HEK293 (cell line): Measurements from ENCODE around the gene MPP4.

Experiments used
- CTCF ChIA-PET: fragments of 350-600 bp; formaldehyde crosslinking; extraction: SDS; loops from one replicate; lab custom pipeline; 2021; ENCODE audit warnings: antibody characterized with exemption; lab: Yijun Ruan, JAX
- POLR2A ChIA-PET: fragments of 300-600 bp; formaldehyde crosslinking; extraction: SDS; loops from one replicate; lab custom pipeline; 2020; ENCODE audit warnings: antibody characterized with exemption, inconsistent platforms; lab: Yijun Ruan, JAX
- H3K27ac ChIP-seq: fragments of 200-500 bp; sonication (Bioruptor generic); 2 replicates; pipeline ENCODE4 v1.5.1; 2014; ENCODE audit warnings: low read depth, low read length, control low read depth, inconsistent platforms; ENCODE audit errors: extremely low read depth
- H3K36me3 ChIP-seq, 2 experiments: fragments of 200-500 bp in 1 of 2; sonication (Bioruptor generic) in 1 of 2; 1 replicate in 1 of 2; 2 replicates in 1 of 2; pipeline ENCODE4 v1.5.1; 2014 to 2017; ENCODE audit warnings: inconsistent platforms in 2 of 2, low read length in 2 of 2; ENCODE audit not compliant: control insufficient read depth in 2 of 2, insufficient read depth in 1 of 2
- H3K4me1 ChIP-seq: fragments of 200-500 bp; sonication (Bioruptor generic); 2 replicates; pipeline ENCODE4 v1.5.1; 2014; ENCODE audit warnings: mild to moderate bottlenecking, low read length, inconsistent platforms; ENCODE audit not compliant: control insufficient read depth, insufficient read depth
- H3K4me3 ChIP-seq: 2 replicates; pipeline ENCODE4 v1.5.1; 2011; ENCODE audit warnings: low read depth, mild to moderate bottlenecking, control low read depth, low read length, moderate library complexity
- H3K9me3 ChIP-seq: fragments of 200-500 bp; sonication (Bioruptor generic); 2 replicates; pipeline ENCODE4 v1.5.1; 2014; ENCODE audit warnings: low read depth, low read length, inconsistent platforms; ENCODE audit not compliant: control insufficient read depth, insufficient read depth
- EGR2 ChIP-seq: fragments of 450-650 bp; formaldehyde crosslinking; IDR thresholded peaks from 2 replicates; pipeline ENCODE4 v1.5.1; 2016; ENCODE audit warnings: low read depth, missing biosample characterization, missing genetic modification characterization
- GLIS1 ChIP-seq: fragments of 450-650 bp; formaldehyde crosslinking; IDR thresholded peaks from 2 replicates; pipeline ENCODE4 v1.5.1; 2016; ENCODE audit warnings: missing biosample characterization, missing genetic modification characterization
- GLIS2 ChIP-seq: fragments of 450-650 bp; formaldehyde crosslinking; IDR thresholded peaks from 2 replicates; pipeline ENCODE4 v1.5.1; 2016; ENCODE audit warnings: missing biosample characterization, missing genetic modification characterization
- INSM2 ChIP-seq: fragments of 450-650 bp; formaldehyde crosslinking; IDR thresholded peaks from 2 replicates; pipeline ENCODE4 v1.5.1; 2016; ENCODE audit warnings: missing biosample characterization, missing genetic modification characterization
- KLF10 ChIP-seq: fragments of 450-650 bp; IDR thresholded peaks from 2 replicates; pipeline ENCODE4 v1.5.1; 2018; ENCODE audit warnings: missing biosample characterization, mild to moderate bottlenecking, missing genetic modification characterization
- SCRT2 ChIP-seq: fragments of 450-650 bp; formaldehyde crosslinking; IDR thresholded peaks from 2 replicates; pipeline ENCODE4 v1.5.1; 2016; ENCODE audit warnings: missing biosample characterization, missing genetic modification characterization
- ZBTB1 ChIP-seq: fragments of 450-650 bp; formaldehyde crosslinking; IDR thresholded peaks from 2 replicates; pipeline ENCODE4 v1.5.1; 2016; ENCODE audit warnings: missing biosample characterization, missing genetic modification characterization
- ZBTB8A ChIP-seq: fragments of 450-650 bp; formaldehyde crosslinking; IDR thresholded peaks from 2 replicates; pipeline ENCODE4 v1.5.1; 2016; ENCODE audit warnings: missing biosample characterization, missing genetic modification characterization
- ZIC2 ChIP-seq: fragments of 450-650 bp; formaldehyde crosslinking; IDR thresholded peaks from 2 replicates; pipeline ENCODE4 v1.5.1; 2016; ENCODE audit warnings: missing biosample characterization, missing genetic modification characterization
- ZNF223 ChIP-seq: fragments of 450-650 bp; formaldehyde crosslinking; IDR thresholded peaks from 2 replicates; pipeline ENCODE4 v1.5.1; 2016; ENCODE audit warnings: missing biosample characterization, missing genetic modification characterization
- ZNF24 ChIP-seq: fragments of 450-650 bp; formaldehyde crosslinking; IDR thresholded peaks from 2 replicates; pipeline ENCODE4 v1.5.1; 2016; ENCODE audit warnings: missing biosample characterization, missing genetic modification characterization
- ZNF274 ChIP-seq, 2 experiments: fragments of 200-500 bp in 1 of 2; fragments of 450-650 bp in 1 of 2; sonication (Bioruptor generic) in 1 of 2; formaldehyde crosslinking in 1 of 2; IDR thresholded peaks; 2 replicates each; pipeline versions ENCODE4 v1.5.1 to v1.6.1; 2014 to 2016; ENCODE audit warnings: borderline replicate concordance in 1 of 2, inconsistent platforms in 1 of 2, low read length in 1 of 2, missing biosample characterization in 1 of 2, missing genetic modification characterization in 1 of 2
- ZNF280C ChIP-seq: fragments of 450-650 bp; formaldehyde crosslinking; IDR thresholded peaks from 2 replicates; pipeline ENCODE4 v1.5.1; 2016; ENCODE audit warnings: missing biosample characterization, missing genetic modification characterization
- ZNF302 ChIP-seq: fragments of 450-650 bp; formaldehyde crosslinking; IDR thresholded peaks from 2 replicates; pipeline ENCODE4 v1.5.1; 2016; ENCODE audit warnings: missing biosample characterization, missing genetic modification characterization, low read depth
- ZNF394 ChIP-seq: fragments of 450-650 bp; formaldehyde crosslinking; IDR thresholded peaks from 2 replicates; pipeline ENCODE4 v1.5.1; 2016; ENCODE audit warnings: missing biosample characterization, missing genetic modification characterization, mild to moderate bottlenecking, moderate library complexity, borderline replicate concordance
- ZNF548 ChIP-seq: fragments of 450-650 bp; formaldehyde crosslinking; IDR thresholded peaks from 2 replicates; pipeline ENCODE4 v1.5.1; 2016; ENCODE audit warnings: missing biosample characterization, missing genetic modification characterization
- ZNF623 ChIP-seq: fragments of 450-650 bp; formaldehyde crosslinking; IDR thresholded peaks from 2 replicates; pipeline ENCODE4 v1.5.1; 2016; ENCODE audit warnings: missing biosample characterization, missing genetic modification characterization
- ZNF629 ChIP-seq: fragments of 450-650 bp; formaldehyde crosslinking; IDR thresholded peaks from 2 replicates; pipeline ENCODE4 v1.5.1; 2017; ENCODE audit warnings: missing biosample characterization, missing genetic modification characterization
- ZNF654 ChIP-seq: fragments of 450-650 bp; formaldehyde crosslinking; IDR thresholded peaks from 2 replicates; pipeline ENCODE4 v1.5.1; 2016; ENCODE audit warnings: low read depth, missing biosample characterization, missing genetic modification characterization
- ZNF747 ChIP-seq: fragments of 450-650 bp; formaldehyde crosslinking; IDR thresholded peaks from 2 replicates; pipeline ENCODE4 v1.5.1; 2016; ENCODE audit warnings: missing biosample characterization, missing genetic modification characterization

MPP4 gene

GRCh38 chr2:201668402-201668910 lies 30.0 kb downstream of the MPP4 start:
- ChIA-PET POLR2A (no interaction called here), CTCF (interaction anchor here (0.8 kb wide), 1 partner anchor 510 kb away, joined by 3 read pairs; no protein-coding TSS in a partner anchor)
- Histone ChIP-seq H3K4me3 (no peak overlapping the region), H3K27ac (no peak overlapping the region), H3K4me1 (no peaks in the 10 kb centered on the region), H3K36me3 (no peaks in the 10 kb centered on the region), H3K9me3 (no peaks in the 10 kb centered on the region)
- TF ChIP-seq ZNF548 (tag by site-specific recombination): peak; percentile 90
- TF ChIP-seq ZNF747 (tag by site-specific recombination): no peak
- no peak for TF ChIP-seq GLIS2 (tag by site-specific recombination)

GRCh38 chr2:201664334-201664733 lies 34.1 kb downstream of the MPP4 start:
- Histone ChIP-seq H3K4me1 (no peaks in the 10 kb centered on the region), H3K9me3 (no peaks in the 10 kb centered on the region), H3K4me3 (no peak overlapping the region), H3K27ac (no peak overlapping the region), H3K36me3 (no peaks in the 10 kb centered on the region)
- no peak for TF ChIP-seq GLIS1 (tag by site-specific recombination)
- TF ChIP-seq ZNF654 (tag by site-specific recombination): no peak
- CTCF ChIA-PET: interaction anchor here (0.6 kb wide), 1 partner anchor 16 kb away, joined by 3 read pairs; no protein-coding TSS in a partner anchor
- POLR2A ChIA-PET: no interaction called here

GRCh38 chr2:201661366-201661765 lies 37.1 kb downstream of the MPP4 start:
- Histone ChIP-seq H3K4me3 (no peak overlapping the region), H3K9me3 (no peaks in the 10 kb centered on the region), H3K4me1 (no peaks in the 10 kb centered on the region), H3K36me3 (no peaks in the 10 kb centered on the region), H3K27ac (no peak overlapping the region)
- ChIA-PET CTCF (no interaction called here), POLR2A (no interaction called here)
- TF ChIP-seq EGR2: no peak
- TF ChIP-seq ZNF623 (tag by site-specific recombination): no peak
- TF ChIP-seq INSM2: no peak
- no peak for TF ChIP-seq ZBTB8A (tag by site-specific recombination)
- no peak for TF ChIP-seq ZNF280C (tag by site-specific recombination)
- no peak for TF ChIP-seq ZNF24 (tag by site-specific recombination)
- no peak for TF ChIP-seq ZNF629 (tag by site-specific recombination)
- no peak for TF ChIP-seq KLF10 (tag by site-specific recombination)
- TF ChIP-seq ZBTB1 (tag by site-specific recombination): no peak
- no peak for TF ChIP-seq ZIC2
- TF ChIP-seq SCRT2: no peak
- TF ChIP-seq ZNF274 (IDR thresholded peaks at IDR 0.05; ENCODE audit: low read length): no peak
- TF ChIP-seq ZNF274 (tag by site-specific recombination; IDR thresholded peaks at IDR 0.05; ENCODE audit: borderline replicate concordance): no peak
- no peak for TF ChIP-seq ZNF223 (tag by site-specific recombination)
- no peak for TF ChIP-seq ZNF302
- TF ChIP-seq ZNF394 (tag by site-specific recombination): no peak
